Activated CD4-positive, alpha-beta T cell treated with anti-CD3 and anti-CD28 coated beads, Interleukin-2, amount 10 ng/mL, durations not matched to agents 24 days and 14 days (primary cell): ENCODE results near the gene KLKB1. TPM values are rescaled to one million over a fixed set of nuclear protein-coding genes. Genes with fewer than 3 reads are reported as not detected.

Experiments
- DNase-seq: peaks from one replicate; pipeline ENCODE4 v3.0.0; 2022
- H3K27ac Mint-ChIP-seq: one replicate; pipeline ENCODE4 v1.8.0; 2022; ENCODE audit warnings: mild to moderate bottlenecking, mixed read lengths
- H3K27me3 Mint-ChIP-seq: one replicate; pipeline ENCODE4 v1.8.0; 2022; ENCODE audit warnings: mixed read lengths
- H3K36me3 Mint-ChIP-seq: one replicate; pipeline ENCODE4 v1.8.0; 2022; ENCODE audit warnings: low read depth, mild to moderate bottlenecking, mixed read lengths
- H3K4me1 Mint-ChIP-seq: one replicate; pipeline ENCODE4 v1.8.0; 2021; ENCODE audit warnings: mixed read lengths
- H3K4me3 Mint-ChIP-seq: one replicate; pipeline ENCODE4 v1.8.0; 2022; ENCODE audit warnings: mild to moderate bottlenecking, moderate library complexity, mixed read lengths
- H3K9me3 Mint-ChIP-seq: one replicate; pipeline ENCODE4 v1.8.0; 2021; ENCODE audit warnings: mixed read lengths
- intact Hi-C: fragments of 100-400 bp; cut with micrococcal nuclease; formaldehyde crosslinking; loops from one replicate; pipeline ENCODE4 v1.15.1; 2023
- total RNA-seq: library from RNA; stranded (reverse); gene quantifications from 2 replicates; pipeline ENCODE4 v1.2.3, GENCODE V29; 2022

KLKB1 gene
- total RNA-seq, 1 donor from 2014 or later: 0.12 TPM

DNA sequence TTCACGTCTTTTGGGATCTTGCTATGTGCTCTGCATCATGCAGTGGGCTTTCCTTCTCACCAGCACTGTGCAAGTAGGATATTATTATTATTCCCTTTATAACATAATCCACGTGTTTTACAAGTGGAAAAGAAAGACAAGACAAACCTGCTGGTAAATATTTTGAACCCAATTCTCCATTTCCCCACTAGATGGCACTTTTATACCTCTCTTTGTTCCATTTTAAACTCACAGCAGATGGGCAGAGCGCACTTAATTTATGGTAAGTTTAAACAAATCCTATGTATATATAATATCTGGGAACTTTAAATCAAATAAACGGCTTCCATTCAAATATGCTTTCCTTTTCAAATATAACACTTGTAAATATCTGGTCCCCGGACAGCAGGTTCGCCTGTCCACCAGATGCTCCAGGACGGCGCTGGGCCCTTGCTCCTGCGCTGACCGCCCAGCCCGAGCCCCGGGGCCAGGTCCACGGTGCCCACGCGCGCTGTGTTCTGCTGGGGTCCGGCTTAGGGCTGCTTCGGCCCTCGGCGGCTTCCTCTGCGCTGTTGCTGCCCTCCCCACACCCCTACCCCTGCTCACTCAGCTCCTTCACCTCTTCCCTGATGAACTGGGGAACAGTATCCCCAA lies 69.8 kb downstream of the KLKB1 start:
- DNase-seq: no peak
- H3K9me3 Mint-ChIP-seq: no peaks in the 10 kb centered on the region
- H3K27ac Mint-ChIP-seq: no peak overlapping the region
- intact Hi-C loops: loop anchor here (1.0 kb wide), 1 partner anchor 290 kb away; no protein-coding TSS in a partner anchor
- H3K36me3 Mint-ChIP-seq: no peaks in the 10 kb centered on the region
- peaks cover 9% of the 10 kb centered on the region for H3K27me3 Mint-ChIP-seq
- H3K4me3 Mint-ChIP-seq: no peak overlapping the region
- peaks cover 3% of the 10 kb centered on the region for H3K4me1 Mint-ChIP-seq

DNA sequence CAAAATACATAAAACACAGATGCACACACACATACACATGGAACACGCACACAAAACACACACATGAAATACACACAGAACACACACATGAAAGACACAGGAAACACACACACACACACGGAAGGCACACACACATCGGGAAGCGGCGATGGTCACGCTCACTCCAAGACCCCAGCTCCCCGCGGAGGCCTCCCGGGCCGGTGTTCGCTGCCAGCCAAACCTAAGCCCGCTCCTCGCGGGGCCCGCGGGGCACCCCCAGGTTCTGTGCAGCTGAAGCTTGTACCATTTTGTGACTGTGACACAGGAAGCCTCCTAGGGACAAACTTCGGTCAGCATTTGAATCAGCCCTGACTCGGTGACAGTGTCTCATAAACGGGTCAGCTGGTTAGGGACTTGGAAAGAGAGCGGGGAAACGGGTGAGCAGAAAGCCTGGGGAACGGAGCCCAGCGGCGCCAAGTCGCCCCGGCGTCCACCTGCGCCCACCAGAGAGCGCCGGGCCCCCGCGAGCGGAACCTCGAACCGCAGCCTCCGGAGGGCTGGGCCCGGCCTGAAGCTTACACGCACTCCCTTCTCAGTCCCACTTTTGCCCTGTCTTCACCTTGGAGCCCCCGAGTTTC lies 70.8 kb downstream of the KLKB1 start:
- Mint-ChIP-seq H3K27ac (no peak overlapping the region), H3K36me3 (no peaks in the 10 kb centered on the region), H3K4me3 (no peak overlapping the region), H3K4me1 (peaks cover 3% of the 10 kb centered on the region), H3K27me3 (peaks cover 10% of the 10 kb centered on the region), H3K9me3 (no peaks in the 10 kb centered on the region)
- intact Hi-C loops: no loop called here
- DNase-seq: no peak

DNA sequence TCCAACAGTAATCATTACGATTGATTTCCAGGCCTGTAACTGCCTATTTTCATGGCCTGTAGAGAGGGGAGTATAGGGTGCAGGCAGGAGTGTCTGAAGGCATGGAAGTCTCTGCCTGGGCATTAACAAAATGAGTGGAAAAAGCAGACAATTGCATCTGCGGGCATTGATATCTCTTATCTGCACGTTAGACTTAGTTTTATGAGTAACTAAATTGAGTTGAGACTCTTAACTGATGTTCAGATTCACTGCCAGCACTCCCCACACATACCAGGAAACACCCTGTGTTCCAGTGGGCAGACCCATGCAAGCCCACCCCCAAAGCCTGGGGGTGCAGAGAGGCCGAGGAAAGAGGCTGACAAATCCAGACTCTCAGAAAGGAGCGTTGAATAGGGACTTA lies 72.0 kb downstream of the KLKB1 start:
- peaks cover 11% of the 10 kb centered on the region for H3K27me3 Mint-ChIP-seq
- no peak overlapping the region for H3K27ac Mint-ChIP-seq
- no peaks in the 10 kb centered on the region for H3K9me3 Mint-ChIP-seq
- intact Hi-C loops: no loop called here
- no peak for DNase-seq
- peaks cover 3% of the 10 kb centered on the region for H3K4me1 Mint-ChIP-seq
- H3K4me3 Mint-ChIP-seq: no peak overlapping the region
- no peaks in the 10 kb centered on the region for H3K36me3 Mint-ChIP-seq

DNA sequence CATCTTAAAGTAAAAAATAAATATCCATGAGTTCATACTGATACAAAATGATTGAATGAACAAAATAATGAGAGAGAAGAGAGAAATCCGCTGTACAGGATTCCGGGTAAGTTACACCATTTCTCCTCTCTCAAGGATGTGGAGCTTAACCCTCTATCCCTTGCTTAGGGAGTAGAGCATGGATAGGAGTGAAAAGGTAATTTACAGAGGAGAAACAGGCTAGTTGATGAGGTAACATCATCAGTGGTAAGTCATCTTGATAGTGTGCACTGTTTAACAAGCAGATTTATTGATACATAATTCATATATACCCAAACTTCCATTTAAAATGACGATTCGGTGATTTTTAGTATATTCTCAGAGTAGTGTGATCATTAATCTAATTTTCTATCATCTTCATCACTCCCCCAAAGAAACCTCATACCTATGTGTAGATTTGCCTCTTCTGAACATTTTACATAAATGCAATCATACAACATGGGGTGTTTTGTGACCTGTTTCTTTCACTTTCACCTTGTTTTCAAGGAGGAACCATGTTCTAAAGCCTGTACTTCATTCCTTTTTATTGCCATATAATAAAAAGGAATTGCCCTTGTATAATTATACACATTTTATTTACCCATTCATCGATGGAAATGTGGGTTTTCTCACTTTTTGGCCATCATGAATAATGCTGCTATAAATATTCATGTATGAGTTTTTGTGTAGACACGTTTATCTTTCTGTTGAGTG lies 73.5 kb downstream of the KLKB1 start:
- H3K27me3 Mint-ChIP-seq: peaks cover 11% of the 10 kb centered on the region
- H3K4me1 Mint-ChIP-seq: peaks cover 3% of the 10 kb centered on the region
- intact Hi-C loops: no loop called here
- no peak for DNase-seq
- H3K27ac Mint-ChIP-seq: no peak overlapping the region
- no peaks in the 10 kb centered on the region for H3K9me3 Mint-ChIP-seq
- no peaks in the 10 kb centered on the region for H3K36me3 Mint-ChIP-seq
- no peak overlapping the region for H3K4me3 Mint-ChIP-seq

DNA sequence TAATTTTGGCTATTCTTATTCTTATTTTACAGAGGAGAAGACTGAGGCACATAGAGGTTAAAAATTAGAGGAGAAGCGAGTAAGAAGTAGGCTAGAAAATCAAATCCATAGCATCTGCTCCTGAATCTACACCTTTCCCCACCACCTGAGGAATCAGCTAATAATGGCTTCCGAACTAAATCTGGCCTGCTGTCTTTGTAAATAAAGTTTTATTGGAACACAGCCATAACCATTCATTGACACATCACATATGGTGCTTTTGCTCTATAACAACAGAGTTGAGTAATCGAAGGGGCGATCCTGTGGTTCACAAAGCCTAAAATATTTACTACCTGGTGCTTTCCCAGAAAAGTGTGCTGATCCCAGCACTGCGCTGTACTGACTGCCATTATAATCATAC lies 76.9 kb downstream of the KLKB1 start:
- no peaks in the 10 kb centered on the region for H3K4me1 Mint-ChIP-seq
- no peak for DNase-seq
- H3K9me3 Mint-ChIP-seq: no peaks in the 10 kb centered on the region
- H3K4me3 Mint-ChIP-seq: no peak overlapping the region
- H3K36me3 Mint-ChIP-seq: no peaks in the 10 kb centered on the region
- no peak overlapping the region for H3K27ac Mint-ChIP-seq
- peaks cover 2% of the 10 kb centered on the region for H3K27me3 Mint-ChIP-seq
- intact Hi-C loops: no loop called here

DNA sequence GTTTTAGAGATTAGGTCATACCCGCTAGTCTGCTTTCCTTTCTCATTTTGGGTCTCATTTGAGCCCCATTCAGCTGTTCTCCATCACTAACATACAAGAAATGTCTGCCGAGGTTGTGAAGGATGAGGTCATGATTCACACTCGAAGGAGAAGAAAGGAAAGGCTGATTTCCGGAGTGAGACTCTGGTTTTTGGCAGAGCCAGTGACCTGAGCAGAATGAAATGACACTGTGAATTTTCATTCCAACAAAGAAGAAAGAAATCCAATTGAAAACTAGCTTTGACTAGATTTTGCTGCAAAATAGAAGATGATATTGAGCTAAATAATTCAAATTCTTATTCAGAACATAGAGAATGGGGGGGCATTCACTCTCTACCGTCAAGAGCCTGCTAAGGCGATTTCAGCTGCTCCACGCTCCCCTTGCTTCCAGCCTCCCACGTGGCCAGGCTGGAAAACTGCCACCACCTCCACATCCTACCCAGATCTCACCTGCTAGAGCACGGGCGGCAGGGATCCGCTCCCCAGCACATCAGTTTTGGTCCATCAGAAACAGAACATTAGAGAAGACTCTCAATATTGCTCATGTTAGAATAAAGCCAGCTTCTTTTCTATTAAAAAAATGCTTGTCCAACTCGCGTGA lies 77.7 kb downstream of the KLKB1 start:
- intact Hi-C loops: no loop called here

DNA sequence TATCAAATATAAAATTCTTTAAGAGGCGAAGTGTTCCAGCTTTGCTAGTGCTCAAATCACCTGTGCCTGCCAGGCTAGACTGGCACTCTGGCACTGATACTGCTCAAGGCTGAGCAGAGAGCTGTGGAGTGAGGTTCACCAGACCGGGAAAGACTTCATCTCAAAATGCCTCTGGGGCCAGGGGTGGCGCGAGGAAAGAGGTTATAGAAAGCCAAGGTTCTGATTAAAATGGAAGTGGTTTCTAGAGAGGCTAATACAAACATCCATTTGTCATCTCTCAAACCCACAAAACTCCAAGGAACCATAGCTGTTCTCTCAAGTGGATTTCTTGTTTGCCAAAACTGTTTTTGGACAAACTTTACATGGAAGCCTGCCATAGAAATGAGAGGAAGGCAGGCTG lies 80.2 kb downstream of the KLKB1 start:
- no peak for DNase-seq
- Mint-ChIP-seq H3K27me3 (peaks cover 2% of the 10 kb centered on the region), H3K27ac (no peak overlapping the region), H3K4me3 (no peak overlapping the region), H3K36me3 (no peaks in the 10 kb centered on the region), H3K9me3 (no peaks in the 10 kb centered on the region), H3K4me1 (no peaks in the 10 kb centered on the region)
- intact Hi-C loops: no loop called here

More for the DNA sequence above, 77.7 kb downstream of the KLKB1 start:
- Mint-ChIP-seq H3K4me3 (no peak overlapping the region), H3K27ac (no peak overlapping the region), H3K27me3 (peaks cover 2% of the 10 kb centered on the region), H3K36me3 (no peaks in the 10 kb centered on the region), H3K9me3 (no peaks in the 10 kb centered on the region), H3K4me1 (no peaks in the 10 kb centered on the region)
- no peak for DNase-seq

DNA sequence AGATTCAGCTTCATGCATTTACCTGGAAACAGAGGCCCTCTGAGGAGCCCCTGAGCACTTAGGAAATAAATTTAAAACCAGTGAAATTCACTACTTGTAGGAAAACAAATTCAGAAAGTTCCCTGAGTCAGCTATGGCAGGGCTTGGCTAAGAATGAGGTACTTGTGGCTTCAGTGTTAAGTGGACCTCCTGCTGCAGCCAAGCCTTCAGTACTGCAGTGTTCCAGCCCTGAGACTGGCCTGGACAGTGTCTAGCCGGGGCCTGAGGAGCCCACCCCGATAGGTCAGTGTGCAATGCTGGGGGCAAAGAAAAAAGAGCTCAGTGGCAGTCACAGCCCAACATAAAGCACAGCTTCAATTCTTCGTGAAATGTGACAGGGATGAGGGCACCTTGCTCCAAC lies 80.6 kb downstream of the KLKB1 start:
- Mint-ChIP-seq H3K27me3 (peaks cover 2% of the 10 kb centered on the region), H3K9me3 (no peaks in the 10 kb centered on the region)
- DNase-seq: no peak

More for the DNA sequence above, 80.6 kb downstream of the KLKB1 start:
- intact Hi-C loops: no loop called here
- Mint-ChIP-seq H3K27ac (no peak overlapping the region), H3K36me3 (no peaks in the 10 kb centered on the region), H3K4me3 (no peak overlapping the region), H3K4me1 (no peaks in the 10 kb centered on the region)

Other genes starting within 250 kb of the KLKB1 start
- gene TLR3, start 158.4 kb upstream of the KLKB1 start, total RNA-seq: not detected in 2 replicates
- 0.33 TPM in 1 of 2 replicates, not detected in the other for gene FAM149A, start 122.8 kb upstream of the KLKB1 start, total RNA-seq
- gene CYP4V2, start 35.9 kb upstream of the KLKB1 start, total RNA-seq: 8.7 and 9.7 TPM in 2 replicates
- gene F11, start 38.7 kb downstream of the KLKB1 start, total RNA-seq: not detected in 2 replicates